Measurements from ENCODE around the gene L1TD1.

The L1TD1 gene

GRCh38 chr1:62229468-62229867, 34.8 kb downstream of the L1TD1 start:
- H3K27ac Mint-ChIP-seq = no peak overlapping the region
- H3K9me3 Mint-ChIP-seq = no peaks in the 10 kb centered on the region
- no peak overlapping the region for H3K4me3 Mint-ChIP-seq
- peaks cover 9% of the 10 kb centered on the region for H3K27me3 Mint-ChIP-seq (ENCODE audit: low read depth, poor library complexity)
- peak; percentile 10 for DNase-seq
- H3K36me3 Mint-ChIP-seq (ENCODE audit: low read depth) = no peaks in the 10 kb centered on the region
- H3K4me1 Mint-ChIP-seq = peaks cover 39% of the 10 kb centered on the region
- TF ChIP-seq CTCF (IDR thresholded peaks at IDR 0.05) = no peak

GRCh38 chr1:62229932-62230331, 35.3 kb downstream of the L1TD1 start:
- Mint-ChIP-seq H3K9me3 (no peaks in the 10 kb centered on the region), H3K4me3 (no peak overlapping the region), H3K27me3 (ENCODE audit: low read depth, poor library complexity) (peaks cover 14% of the 10 kb centered on the region), H3K27ac (no peak overlapping the region), H3K36me3 (ENCODE audit: low read depth) (no peaks in the 10 kb centered on the region), H3K4me1 (peaks cover 43% of the 10 kb centered on the region)
- DNase-seq = no peak
- no peak for TF ChIP-seq CTCF (IDR thresholded peaks at IDR 0.05)

- Mint-ChIP-seq H3K36me3 (ENCODE audit: low read depth) (no peaks in the 10 kb centered on the region), H3K9me3 (no peaks in the 10 kb centered on the region), H3K27me3 (ENCODE audit: low read depth, poor library complexity) (peaks cover 14% of the 10 kb centered on the region), H3K4me1 (peaks cover 46% of the 10 kb centered on the region), H3K27ac (no peak overlapping the region), H3K4me3 (no peak overlapping the region)
- no peak for DNase-seq
- no peak for TF ChIP-seq CTCF (IDR thresholded peaks at IDR 0.05)
Measured at GRCh38 chr1:62230718-62231117, 36.1 kb downstream of the L1TD1 start.

- Mint-ChIP-seq H3K4me3 (no peak overlapping the region), H3K27ac (peak overlapping the region; percentile 77), H3K27me3 (ENCODE audit: low read depth, poor library complexity) (peaks cover 14% of the 10 kb centered on the region), H3K4me1 (peaks cover 45% of the 10 kb centered on the region), H3K36me3 (ENCODE audit: low read depth) (no peaks in the 10 kb centered on the region), H3K9me3 (no peaks in the 10 kb centered on the region)
- no peak for TF ChIP-seq CTCF (IDR thresholded peaks at IDR 0.05)
- no peak for DNase-seq
Measured at GRCh38 chr1:62232871-62233278, 38.2 kb downstream of the L1TD1 start.

GRCh38 chr1:62233926-62234450, 39.3 kb downstream of the L1TD1 start:
- Mint-ChIP-seq H3K9me3 (no peaks in the 10 kb centered on the region), H3K27ac (peak overlapping the region; percentile 14), H3K27me3 (ENCODE audit: low read depth, poor library complexity) (peaks cover 14% of the 10 kb centered on the region), H3K4me3 (no peak overlapping the region), H3K4me1 (peaks cover 40% of the 10 kb centered on the region), H3K36me3 (ENCODE audit: low read depth) (no peaks in the 10 kb centered on the region)
- DNase-seq = no peak
- TF ChIP-seq CTCF (IDR thresholded peaks at IDR 0.05) = no peak

GRCh38 chr1:62234688-62235087, 40.0 kb downstream of the L1TD1 start:
- Mint-ChIP-seq H3K9me3 (no peaks in the 10 kb centered on the region), H3K27ac (no peak overlapping the region), H3K4me3 (no peak overlapping the region), H3K36me3 (ENCODE audit: low read depth) (no peaks in the 10 kb centered on the region), H3K4me1 (peaks cover 33% of the 10 kb centered on the region), H3K27me3 (ENCODE audit: low read depth, poor library complexity) (peaks cover 14% of the 10 kb centered on the region)
- DNase-seq = no peak
- no peak for TF ChIP-seq CTCF (IDR thresholded peaks at IDR 0.05)

Data from nephron progenitor cell (in vitro differentiated cells).